ENCODE measurements around the gene REV1.

DNA sequence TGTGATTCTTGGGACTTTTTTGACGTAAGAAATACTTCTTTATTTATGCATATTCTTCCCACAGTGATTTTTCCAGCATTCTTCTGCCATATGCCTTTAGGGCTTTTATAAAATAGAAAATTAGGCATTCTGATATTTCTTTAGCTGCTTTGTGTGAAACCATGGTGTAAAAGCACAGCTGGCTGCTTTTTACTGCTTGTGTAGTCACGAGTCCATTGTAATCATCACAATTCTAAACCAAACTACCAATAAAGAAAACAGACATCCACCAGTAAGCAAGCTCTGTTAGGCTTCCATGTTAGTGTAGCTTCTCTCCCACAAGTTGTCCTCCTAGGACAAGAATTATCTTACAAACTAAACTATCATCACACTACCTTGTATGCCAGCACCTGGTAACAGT, 90.0 kb downstream of the REV1 start:
- TF ChIP-seq, protein P1, sequence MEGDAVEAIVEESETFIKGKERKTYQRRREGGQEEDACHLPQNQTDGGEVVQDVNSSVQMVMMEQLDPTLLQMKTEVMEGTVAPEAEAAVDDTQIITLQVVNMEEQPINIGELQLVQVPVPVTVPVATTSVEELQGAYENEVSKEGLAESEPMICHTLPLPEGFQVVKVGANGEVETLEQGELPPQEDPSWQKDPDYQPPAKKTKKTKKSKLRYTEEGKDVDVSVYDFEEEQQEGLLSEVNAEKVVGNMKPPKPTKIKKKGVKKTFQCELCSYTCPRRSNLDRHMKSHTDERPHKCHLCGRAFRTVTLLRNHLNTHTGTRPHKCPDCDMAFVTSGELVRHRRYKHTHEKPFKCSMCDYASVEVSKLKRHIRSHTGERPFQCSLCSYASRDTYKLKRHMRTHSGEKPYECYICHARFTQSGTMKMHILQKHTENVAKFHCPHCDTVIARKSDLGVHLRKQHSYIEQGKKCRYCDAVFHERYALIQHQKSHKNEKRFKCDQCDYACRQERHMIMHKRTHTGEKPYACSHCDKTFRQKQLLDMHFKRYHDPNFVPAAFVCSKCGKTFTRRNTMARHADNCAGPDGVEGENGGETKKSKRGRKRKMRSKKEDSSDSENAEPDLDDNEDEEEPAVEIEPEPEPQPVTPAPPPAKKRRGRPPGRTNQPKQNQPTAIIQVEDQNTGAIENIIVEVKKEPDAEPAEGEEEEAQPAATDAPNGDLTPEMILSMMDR (IDR thresholded peaks at IDR 0.05), result no peak
- TF ChIP-seq POLR2A (IDR thresholded peaks at IDR 0.05) (no peak), POLR2AphosphoS5 (IDR thresholded peaks at IDR 0.05) (no peak)
